GM12891 (cell line): ENCODE results near the gene RHBDF2.
A peak's percentile ranks its signal among the peaks of the same experiment; 100 is the strongest.

Experiments used
- DNase-seq: peaks from one replicate; pipeline ENCODE4 v3.0.0; 2011; ENCODE audit warnings: low spot score; ENCODE audit not compliant: insufficient read length
- FAIRE-seq: peaks from 2 replicates; lab custom pipeline; 2011; peaks lifted over from hg19 to GRCh38; lab: Jason Lieb, UNC
- PAX5 ChIP-seq: IDR thresholded peaks from 2 replicates; pipeline ENCODE4 v1.6.1; 2011; ENCODE audit warnings: low read length, moderate library complexity, mild to moderate bottlenecking; ENCODE audit not compliant: insufficient read depth, severe bottlenecking
- POLR2A ChIP-seq: IDR thresholded peaks from 2 replicates; pipeline ENCODE4 v1.6.1; 2011; ENCODE audit warnings: low read depth, low read length, control low read depth
- POLR2AphosphoS5 ChIP-seq: IDR thresholded peaks from 2 replicates; pipeline ENCODE4 v1.6.1; 2011; ENCODE audit warnings: low read depth, low read length, control low read depth
- POU2F2 ChIP-seq: IDR thresholded peaks from 2 replicates; pipeline ENCODE4 v1.6.1; 2011; ENCODE audit warnings: low read depth, mild to moderate bottlenecking, control low read depth, low read length, moderate library complexity
- SPI1 ChIP-seq: IDR thresholded peaks from 2 replicates; pipeline ENCODE4 v1.6.1; 2011; ENCODE audit warnings: low read depth, low read length, control low read depth
- TAF1 ChIP-seq: IDR thresholded peaks from 2 replicates; pipeline ENCODE4 v1.6.1; 2011; ENCODE audit warnings: low read depth, low read length, control low read depth

Gene RHBDF2

DNA sequence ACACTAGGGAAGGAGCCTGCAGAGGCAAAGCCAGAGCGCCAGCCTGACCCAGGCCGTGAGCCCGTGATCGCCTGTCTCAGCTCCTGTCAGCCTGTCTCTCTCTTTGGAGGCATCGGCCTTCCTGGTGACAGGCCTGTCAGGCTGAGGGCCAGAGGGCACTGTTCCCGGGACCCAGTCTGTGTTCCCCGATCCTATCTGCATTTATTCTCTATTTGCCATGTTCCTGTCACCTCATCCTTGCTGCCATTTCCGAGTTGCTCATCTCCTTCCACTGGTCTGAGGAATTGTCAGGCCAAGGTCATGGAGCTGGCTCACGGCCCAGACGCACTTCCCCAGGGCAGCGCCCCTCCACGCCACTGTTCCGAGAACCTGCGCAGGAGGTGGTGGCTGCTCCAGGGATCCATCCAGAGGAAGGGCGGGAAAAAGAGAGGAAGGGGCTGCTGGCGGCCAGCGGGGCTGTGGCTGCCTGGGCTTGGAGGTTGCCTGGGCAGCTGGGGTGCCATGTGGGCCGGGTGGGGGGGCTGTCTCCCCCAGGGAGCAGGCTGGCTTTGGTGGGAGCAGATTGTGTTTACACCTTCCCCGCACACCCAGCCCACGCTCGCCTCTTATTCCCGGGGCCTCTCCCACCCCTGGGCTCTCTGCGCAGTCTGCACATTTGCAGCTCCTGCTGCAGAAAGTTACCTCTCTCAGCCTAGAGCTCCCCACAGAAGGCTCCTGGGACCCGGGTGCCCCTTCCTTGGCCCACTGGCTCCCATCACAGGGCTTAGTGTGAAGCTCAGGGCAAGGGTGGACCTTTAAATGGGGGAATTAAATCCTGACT, 43.5 kb upstream of the RHBDF2 start:
- FAIRE-seq, result no peak
- no peak for DNase-seq
- TF ChIP-seq POLR2AphosphoS5 (no peak), POU2F2 (no peak), PAX5 (no peak), SPI1 (no peak), TAF1 (no peak), POLR2A (no peak)

DNA sequence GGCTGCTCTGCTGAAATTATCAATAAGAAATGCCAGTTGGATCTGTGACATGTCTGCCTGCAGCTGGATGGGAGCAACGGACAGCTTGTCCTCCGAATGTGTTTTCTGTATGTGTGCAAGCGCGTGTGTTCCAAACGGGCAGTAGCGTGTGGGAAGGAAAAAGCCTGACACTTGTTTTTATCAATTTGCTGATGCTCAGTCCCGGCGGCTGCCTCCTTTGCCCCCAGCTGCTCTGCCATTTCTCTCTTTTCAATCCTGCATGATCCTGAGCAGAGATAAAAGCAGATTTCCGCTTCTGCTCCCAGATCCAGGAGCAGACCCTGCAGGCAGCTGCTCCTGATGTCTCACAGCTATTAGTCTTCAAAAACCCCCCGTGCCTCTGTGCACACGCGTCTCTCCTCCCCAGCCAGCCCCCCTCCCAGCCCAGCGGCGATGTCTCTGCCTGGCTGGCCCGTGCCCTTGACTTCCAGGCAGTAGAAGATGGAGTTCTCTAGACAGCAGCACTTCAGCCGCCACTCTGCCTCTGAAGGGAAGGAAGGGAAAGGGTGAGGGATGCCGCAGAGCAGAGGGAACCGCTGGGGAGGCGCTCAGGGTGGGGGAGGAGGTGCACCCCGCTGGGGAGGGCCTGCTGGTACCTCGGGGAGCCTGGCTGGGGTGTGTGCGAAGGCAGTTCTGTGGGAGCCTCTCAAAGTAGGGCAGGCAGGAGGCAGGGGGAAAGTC, 42.8 kb upstream of the RHBDF2 start:
- FAIRE-seq (no peak), DNase-seq (no peak)

DNA sequence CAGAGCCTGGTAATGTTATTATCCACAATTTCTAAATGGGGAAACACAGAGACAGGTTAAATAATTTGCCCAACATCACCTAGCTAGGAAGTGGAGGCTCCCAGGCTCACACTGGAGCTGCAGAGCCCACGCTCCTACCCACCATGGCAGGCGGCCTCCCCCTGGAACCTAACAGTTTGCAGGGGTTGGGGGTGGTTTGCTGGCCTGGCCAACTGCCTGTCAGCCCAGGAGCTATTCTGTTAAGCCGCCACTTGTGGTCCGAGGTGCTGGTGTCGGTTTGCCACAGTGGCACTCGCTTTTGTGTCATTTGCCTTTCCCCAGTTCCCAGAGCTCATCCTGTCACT, 42.2 kb upstream of the RHBDF2 start:
- DNase-seq (no peak), FAIRE-seq (no peak)
- no peak for TF ChIP-seq TAF1
- TF ChIP-seq POLR2A, result no peak
- TF ChIP-seq PAX5, result no peak
- no peak for TF ChIP-seq POU2F2
- no peak for TF ChIP-seq POLR2AphosphoS5
- TF ChIP-seq SPI1, result no peak

More for the DNA sequence above, 42.8 kb upstream of the RHBDF2 start:
- TF ChIP-seq SPI1 (no peak), TAF1 (no peak), PAX5 (no peak), POLR2A (no peak), POU2F2 (no peak), POLR2AphosphoS5 (no peak)

DNA sequence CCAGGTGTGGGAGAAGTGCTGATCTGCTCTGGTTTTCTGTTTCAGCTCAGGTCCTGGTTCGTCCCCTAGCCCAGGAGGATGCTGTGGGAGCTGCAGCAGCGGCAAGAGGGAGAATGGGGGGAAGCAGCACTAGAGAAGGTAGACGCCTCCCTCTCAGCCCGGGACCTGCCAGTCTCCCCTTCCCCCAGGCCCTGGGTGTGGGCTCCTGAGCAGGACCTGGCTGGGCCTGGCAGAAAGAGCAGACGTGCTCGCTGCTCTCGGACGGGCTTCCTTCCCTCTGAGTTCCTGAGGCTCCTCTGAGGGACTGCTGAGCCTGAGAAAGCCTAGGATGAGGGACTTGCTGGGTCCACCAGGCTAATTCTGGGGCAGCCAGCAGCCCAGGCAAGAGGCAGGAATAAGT, 41.8 kb upstream of the RHBDF2 start:
- DNase-seq (no peak), FAIRE-seq (no peak)
- TF ChIP-seq POLR2AphosphoS5, result no peak
- TF ChIP-seq TAF1, result no peak
- TF ChIP-seq PAX5, result no peak
- no peak for TF ChIP-seq POLR2A
- no peak for TF ChIP-seq POU2F2
- no peak for TF ChIP-seq SPI1

DNA sequence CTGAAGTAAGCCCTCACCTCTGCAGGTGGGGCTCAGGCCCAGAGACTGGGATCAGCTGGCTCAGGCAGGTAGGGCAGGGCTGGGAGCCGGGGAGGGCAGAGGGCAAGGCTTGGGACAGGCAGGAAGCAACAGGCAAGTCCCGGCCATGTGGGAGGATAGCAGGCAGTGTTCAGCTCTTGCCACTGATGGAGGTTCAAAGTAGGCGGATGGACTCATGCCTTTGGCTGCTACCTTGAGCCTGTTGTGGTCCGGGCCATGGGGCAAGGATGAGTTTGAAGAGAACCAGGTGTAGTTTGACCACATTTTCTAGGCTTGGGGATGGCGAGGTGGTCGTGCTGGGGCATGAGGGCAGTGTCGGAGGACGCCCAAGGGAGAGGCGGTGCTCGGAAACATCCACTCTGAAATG, 41.3 kb upstream of the RHBDF2 start:
- no peak for FAIRE-seq
- no peak for DNase-seq
- TF ChIP-seq PAX5, result no peak
- TF ChIP-seq TAF1, result no peak
- TF ChIP-seq POLR2AphosphoS5, result no peak
- TF ChIP-seq POU2F2, result no peak
- no peak for TF ChIP-seq SPI1
- TF ChIP-seq POLR2A, result no peak

DNA sequence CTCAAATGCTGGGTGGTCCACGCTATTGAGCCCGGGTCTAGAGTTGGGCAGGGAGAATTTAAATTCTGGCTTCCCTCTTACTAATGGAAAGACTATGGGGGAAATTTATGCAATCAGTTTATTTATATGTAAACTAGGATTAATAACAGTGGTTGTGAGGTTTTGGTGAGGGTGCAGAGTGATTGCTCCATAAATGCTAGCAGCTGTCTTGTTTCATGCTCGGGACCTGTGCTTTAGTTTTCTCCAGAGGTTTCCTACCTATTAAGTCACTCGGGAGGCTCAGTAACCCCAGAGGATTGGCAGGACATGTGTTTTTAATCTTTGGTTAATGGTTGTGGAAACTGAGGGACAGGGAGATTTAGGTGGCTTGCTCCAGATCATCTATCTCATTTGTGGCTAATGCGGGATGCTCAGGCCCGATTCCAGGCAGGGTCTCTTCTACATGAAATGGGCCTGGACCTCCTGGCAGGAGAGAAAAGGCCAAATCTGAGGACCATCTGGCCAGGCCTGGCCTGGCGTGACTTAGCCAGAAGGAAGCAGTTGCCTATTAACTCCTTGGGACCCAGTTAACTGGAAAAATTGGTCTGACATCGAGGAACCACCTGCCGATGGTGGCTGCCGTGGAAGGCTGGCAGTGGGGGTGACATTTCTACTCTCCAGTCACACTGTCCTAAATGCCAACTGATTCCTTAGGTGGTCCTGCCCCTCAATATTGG, 40.7 kb upstream of the RHBDF2 start:
- FAIRE-seq (no peak), DNase-seq (no peak)
- TF ChIP-seq SPI1, result no peak
- TF ChIP-seq POLR2AphosphoS5, result no peak
- TF ChIP-seq PAX5, result no peak
- no peak for TF ChIP-seq TAF1
- no peak for TF ChIP-seq POLR2A
- TF ChIP-seq POU2F2, result no peak

DNA sequence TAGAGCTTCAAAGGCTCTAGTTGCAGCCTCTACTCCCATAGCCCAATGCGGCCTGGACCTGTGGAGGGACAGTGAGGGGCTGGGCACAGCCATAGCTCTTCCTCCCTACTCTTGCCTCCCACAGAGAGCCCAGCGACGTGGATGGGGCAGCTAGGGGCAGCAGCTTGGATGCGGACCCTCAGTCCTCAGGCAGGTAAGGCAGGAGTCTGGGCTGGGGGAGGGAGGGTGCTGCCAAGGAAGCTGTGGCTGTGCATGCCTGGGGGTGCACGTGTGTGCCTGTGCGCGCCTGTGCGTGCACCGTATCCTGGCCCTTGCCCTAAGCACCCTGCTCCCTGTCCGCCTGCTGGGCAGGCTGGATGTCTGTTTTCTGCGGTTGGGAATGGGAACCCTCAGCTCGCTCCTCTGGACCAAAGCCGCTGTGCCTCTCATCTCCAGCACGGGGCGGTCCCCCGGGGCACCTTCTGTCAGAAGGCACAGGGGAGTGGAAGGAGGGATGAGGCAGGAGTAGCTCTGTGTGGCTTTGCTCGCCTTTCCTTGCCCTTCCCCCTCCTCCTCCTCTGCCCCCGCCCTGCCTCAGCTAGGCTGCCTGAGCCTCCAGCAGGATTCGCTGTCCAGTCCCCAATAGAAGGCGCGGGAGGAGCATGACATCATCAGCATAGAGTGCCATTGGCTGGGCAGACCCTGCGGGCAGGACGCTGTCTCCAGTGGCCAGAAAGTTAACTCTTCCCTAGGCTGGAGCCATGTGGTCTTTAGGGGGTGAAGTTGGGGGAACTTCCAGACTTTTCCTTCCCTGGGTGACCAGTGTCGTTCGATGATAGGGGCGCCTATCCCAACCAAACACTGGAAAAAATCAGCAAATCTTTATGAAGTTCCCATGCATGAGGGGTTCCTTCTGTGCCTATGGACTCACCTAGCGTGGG, 39.4 kb upstream of the RHBDF2 start:
- FAIRE-seq (peak; percentile 58), DNase-seq (peak; percentile 70)
- TF ChIP-seq POLR2AphosphoS5 (no peak), POLR2A (no peak), PAX5 (no peak), POU2F2 (no peak), TAF1 (no peak), SPI1 (no peak)

DNA sequence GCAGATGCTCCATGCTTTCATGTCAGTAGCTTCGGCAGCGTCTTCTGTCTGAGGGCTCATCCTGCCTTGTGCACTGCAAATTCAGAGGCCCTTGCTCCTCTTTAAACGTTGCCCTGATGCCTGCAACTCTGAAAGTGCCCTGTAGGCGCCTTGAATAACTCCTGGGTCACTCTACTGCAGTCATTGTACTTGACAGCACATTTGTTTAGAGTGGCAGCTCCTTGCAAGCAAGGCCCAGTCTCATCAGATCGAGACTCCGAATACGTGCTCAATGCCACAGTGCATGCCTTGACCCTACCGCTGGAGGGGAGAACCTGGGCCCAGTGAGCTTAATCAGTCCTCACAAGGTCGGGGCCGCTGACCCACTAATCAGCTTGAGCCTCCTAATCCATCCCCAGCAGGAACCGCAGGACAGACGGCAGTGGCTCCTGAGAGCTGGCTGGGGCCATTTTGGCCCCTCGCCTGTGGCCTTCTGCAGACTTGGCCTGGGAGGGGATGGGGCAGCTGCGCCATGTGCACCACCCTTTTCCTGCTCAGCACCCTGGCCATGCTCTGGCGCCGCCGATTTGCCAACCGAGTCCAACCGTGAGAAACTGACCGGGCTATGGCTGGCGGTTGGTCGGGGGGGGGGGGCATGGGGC, 38.5 kb upstream of the RHBDF2 start, which contains the start of gene PRCD:
Gene PRCD, plus strand, starts transcription at position 414 of the 641 bp plus-strand sequence. Its CDS starts 98 bp downstream, at position 512.
- no peak for TF ChIP-seq POLR2A
- TF ChIP-seq SPI1, result no peak
- TF ChIP-seq POLR2AphosphoS5, result no peak
- no peak for TF ChIP-seq TAF1
- TF ChIP-seq POU2F2, result no peak
- no peak for TF ChIP-seq PAX5
- no peak for FAIRE-seq
- no peak for DNase-seq
